HG02970 (cell line): Measurements from ENCODE around the gene MLH1.
"Not testable (repeated sequence)": the region's sequence is repeated elsewhere in the genome, so short reads cannot be mapped to it uniquely, and the experiment has no call there.

ENCODE experiments used
- ATAC-seq: cut with Tn5 transposase; IDR thresholded peaks from one replicate; pipeline ENCODE4 v1.9.1; 2021; ENCODE audit warnings: mild to moderate bottlenecking, moderate library complexity, moderate number of reproducible peaks; ENCODE audit not compliant: unreplicated experiment, low FRiP score

Gene MLH1

DNA sequence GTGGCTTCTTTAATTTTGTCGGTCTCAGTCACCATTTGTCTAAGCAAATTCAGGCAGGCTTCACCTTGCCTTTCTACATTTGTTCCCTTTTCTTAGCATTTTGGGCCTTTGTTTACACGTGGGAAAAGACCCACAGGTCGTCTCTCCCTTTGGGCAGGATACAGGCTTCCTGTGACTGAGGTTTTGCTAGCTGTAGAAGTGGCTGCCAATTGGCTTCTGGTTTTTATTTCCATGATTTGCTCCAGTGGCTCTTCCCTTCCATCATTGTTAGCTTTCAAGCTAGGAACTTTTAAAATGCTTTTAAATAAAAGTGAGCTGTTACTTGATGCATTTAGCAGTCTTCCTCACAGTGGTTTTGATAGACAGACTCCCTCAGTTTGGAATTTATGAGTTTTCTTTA lies 37.3 kb downstream of the MLH1 start:
- ATAC-seq: no peak

DNA sequence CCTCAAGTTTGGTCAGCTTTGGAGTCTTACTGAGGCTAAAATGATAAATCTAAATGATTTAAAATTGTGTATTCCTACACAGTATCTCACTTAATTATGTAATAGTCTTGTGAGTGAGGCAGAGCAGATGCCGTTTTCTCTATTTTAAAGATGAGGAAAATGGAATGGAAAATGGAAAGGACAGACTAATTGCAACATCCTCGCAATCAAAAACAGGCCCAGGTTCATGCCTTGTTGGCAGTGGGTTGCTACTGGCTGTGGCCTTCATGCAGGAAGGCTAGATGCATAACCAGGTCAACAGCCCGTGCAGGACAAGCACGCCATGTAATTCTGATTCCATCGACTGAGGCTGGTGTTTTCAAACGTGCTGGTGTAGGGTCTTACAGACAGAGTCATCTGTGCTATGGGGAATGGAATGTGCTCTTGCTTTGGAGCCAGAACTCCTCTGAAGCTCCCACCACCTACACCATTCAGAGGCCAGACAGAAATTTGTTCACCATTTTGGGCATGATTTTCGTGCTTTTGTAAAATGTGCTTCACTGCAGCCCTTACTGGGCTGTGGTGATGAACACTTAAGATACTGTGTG lies 37.9 kb downstream of the MLH1 start:
- no peak for ATAC-seq

DNA sequence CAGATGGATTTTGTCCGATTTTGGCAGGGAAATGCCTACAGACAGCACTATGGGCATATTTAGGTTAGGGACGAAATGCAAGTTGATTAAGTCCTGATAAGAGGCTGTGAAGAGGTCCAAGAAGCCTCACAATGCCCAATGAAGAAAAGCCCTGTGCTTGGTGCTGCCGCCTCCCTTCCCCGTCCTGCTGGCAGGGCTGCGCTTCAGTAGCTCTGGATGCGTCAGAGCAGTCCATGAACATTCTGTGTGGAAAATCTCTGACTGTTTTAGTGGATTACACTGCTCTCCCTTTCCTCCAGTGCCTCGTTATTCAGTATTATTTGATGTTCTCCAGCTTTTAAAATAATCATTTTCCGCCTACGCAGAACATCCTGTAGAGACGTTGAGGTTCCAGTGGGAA lies 39.6 kb downstream of the MLH1 start:
- ATAC-seq: no peak

DNA sequence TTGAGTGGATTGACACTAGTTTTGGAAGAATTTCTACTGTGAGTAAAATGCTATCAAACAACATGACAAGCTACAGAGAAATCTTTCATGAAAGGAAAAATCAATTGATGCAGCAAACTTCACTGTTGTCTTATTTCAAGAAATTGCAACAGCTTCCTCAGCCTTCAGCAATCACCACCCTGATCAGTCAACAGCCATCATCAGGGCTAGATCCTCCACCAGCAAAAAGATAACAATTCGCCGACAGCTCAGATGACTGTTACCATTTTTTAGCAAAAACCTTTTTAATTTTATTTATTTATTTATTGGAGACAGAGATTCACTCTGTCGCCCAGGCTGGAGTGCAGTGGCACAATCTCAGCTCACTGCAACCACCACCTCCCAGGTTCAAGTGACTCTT lies 44.0 kb downstream of the MLH1 start:
- ATAC-seq: no peak

DNA sequence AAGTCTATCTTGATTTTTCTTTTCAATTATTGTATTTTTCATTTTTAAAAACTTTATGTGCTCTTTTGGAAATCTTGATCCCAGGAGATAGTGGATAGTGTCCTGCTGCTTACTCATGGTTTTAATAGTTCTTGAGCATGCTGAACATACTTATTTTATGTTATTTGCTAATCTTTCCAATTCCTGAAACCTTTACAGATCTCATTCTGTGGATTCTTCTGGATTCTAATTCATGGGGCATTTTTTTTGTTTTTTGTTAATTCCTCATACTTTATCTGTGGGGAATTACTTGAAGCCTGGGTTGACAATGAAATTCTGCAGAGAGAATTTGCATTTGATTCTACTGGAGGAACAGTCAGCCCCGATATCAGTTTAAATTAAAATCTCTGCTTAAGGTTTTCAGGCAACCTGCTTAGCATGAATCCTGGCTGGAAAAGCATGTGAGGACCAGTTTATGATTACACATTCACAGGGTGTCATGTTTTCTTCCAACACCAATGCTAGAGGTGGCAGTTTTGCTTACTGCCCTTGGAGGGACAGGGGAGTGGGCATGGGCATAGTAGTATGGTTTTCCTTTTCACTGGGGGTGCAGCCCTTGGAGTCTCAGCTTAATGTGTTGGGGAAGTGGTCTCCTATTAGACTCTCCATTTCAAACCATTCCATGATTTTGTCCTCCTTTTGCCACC lies 46.0 kb downstream of the MLH1 start:
- no peak for ATAC-seq

DNA sequence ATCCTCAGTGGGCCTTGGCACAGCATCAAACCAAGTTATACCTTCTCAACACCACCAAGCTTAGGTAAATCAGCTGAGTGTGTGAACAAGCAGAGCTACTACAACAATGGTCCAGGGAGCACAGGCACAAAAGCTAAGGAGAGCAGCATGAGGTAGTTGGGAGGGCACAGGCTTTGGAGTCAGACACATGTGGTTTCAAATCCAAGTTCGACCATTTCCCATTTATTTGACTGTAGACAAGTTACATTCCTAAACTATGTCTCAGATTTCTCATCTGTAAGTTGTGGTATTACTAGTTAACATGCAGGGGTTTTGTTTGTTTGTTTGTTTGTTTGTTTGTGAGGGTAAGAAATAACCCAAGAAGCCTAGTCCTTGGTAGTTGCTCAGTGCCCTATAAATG lies 46.9 kb downstream of the MLH1 start:
- no peak for ATAC-seq

DNA sequence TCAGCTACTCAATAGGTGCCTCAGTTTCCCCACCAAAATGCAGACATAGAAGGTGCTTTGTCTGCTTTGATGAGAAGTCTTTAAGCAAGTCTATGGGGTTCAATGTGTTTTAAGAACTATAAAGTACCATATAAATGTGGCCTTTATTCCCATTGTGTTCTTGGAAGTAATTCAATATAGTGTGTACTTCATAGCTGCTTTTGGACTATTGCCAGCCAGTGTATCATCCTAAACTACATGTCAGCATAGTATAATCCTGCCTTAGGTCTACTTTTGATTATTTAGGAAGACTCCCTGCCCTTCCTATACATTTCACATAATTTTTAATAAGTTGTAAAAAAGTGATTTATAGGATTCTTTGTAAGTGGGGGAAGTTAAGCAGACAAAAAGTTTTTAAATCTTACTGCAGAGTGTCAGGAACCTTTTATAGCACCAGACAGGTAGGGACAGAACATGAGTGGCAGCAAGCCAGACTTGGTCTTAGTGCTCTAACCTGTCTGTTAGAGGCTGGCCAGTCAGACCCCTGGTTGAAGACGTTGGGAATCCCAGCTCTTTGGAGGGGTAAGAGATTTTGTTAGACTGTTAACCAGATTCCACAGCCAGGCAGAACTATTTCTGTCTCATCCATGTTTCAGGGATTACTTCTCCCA lies 48.4 kb downstream of the MLH1 start:
- no peak for ATAC-seq

DNA sequence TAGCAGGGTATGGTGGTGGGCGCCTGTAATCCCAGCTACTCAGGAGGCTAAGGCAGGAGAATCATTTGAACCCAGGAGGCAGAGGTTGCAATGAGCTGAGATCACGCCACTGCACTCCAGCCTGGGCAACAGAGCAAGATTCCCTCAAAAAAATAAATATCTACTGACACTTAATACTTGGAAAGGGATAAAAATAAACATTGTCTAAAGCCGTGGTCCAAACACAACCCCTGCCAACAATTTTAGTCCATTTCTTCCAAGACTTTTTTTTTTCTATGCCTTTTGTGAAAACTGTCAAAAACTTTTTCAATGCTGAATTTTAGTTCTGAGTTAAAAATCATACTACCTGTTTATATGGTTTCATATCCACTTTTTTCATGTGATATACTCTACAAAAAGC lies 49.4 kb downstream of the MLH1 start:
- ATAC-seq: not testable (repeated sequence)

DNA sequence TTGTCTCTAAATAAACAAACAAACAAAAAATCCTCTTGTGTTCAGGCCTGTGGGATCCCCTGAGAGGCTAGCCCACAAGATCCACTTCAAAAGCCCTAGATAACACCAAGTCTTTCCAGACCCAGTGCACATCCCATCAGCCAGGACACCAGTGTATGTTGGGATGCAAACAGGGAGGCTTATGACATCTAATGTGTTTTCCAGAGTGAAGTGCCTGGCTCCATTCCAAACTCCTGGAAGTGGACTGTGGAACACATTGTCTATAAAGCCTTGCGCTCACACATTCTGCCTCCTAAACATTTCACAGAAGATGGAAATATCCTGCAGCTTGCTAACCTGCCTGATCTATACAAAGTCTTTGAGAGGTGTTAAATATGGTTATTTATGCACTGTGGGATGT lies 57.0 kb downstream of the MLH1 start:
- ATAC-seq: no peak

DNA sequence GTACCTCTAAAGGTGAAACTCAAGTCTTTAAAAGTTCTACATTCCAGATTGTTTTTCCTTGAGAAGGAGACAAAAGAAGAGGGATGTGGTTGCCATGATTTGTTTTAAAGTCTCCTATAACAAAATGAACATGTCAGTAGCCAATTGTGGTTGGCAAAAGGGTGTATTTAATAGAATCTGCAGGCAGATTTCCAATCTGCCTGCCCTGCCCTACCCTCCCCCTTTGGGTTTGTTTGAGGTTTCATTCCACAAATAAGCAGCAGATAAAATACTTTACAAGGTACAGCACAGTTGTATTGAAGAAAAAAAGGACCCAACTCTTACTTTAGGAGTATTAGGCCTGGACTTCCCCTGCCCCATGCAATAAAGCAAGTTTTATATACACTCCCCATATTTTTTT lies 59.5 kb downstream of the MLH1 start:
- no peak for ATAC-seq

DNA sequence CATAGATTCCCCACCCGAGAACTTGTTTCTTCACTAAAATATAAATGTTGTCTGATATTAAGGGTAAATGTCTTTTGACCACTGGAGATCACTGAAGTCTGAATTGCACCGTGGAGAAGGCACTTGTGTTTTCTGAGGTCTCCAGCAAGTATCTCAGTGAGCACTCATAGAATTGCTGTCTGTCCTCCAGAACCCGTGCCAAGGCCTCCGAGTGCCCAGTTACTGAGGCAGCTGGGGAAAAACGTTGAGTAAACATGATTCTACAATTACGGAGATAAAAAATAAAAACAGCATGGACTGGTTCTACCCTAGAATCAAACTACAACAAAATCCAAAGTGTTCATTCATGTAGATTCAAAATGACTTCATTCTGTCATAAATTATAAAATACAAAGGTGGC lies 60.0 kb downstream of the MLH1 start:
- ATAC-seq: no peak

DNA sequence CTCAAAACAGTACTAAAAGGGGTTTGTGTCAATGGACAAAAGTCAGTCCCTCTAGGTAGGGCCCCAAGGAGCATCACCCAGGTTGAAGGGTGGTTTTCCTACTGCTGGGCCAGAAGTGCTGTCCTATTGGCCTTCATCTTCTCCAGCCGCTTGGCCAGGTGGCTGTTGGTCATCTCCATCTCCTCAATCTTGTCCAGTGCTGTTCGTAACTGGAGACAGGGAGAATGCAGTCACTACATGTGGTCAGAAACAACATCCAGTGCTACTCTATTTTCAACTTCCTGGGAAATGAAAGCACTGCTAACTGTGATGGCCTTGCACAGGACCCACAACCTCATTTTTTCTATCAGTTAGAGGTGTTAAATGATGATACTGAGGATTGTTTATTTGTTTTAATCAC lies 60.4 kb downstream of the MLH1 start:
- ATAC-seq: no peak

DNA sequence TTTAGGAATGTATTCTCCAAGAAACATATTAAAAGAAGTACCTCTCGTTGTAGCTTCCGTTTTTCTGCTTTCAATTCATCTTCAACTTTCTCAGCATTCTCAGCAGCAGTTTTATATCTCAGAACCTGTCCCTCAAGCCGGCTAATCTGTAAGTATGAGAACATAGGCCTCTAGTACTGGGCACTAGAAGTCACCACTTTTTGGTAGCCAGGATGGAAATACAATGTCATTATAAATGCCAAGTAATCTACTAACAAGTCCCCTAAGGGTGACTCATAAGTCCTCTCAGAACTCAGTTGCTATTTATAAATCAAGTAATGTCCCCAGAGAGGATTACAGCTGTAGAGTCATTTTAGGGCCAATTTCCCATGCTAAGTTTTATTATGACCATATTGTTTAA lies 61.1 kb downstream of the MLH1 start:
- ATAC-seq: peak; percentile 62

DNA sequence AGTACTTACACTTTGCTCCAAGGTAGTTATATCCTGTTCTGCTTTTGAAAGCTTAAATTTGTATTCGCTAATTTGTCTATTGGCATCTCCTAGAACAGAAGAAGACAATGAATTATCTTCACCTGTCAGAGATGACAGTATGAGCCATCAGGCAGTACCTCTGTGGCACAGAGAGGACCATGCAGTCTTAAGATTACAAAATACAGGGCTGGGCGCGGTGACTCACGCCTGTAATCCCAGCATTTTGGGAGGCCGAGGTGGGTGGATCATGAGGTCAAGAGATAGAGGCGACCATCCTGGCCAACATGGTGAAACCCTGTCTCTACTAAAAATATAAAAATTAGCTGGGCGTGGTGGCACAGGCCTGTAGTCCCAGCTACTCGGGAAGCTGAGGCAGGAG lies 61.8 kb downstream of the MLH1 start:
- ATAC-seq: not testable (repeated sequence)

DNA sequence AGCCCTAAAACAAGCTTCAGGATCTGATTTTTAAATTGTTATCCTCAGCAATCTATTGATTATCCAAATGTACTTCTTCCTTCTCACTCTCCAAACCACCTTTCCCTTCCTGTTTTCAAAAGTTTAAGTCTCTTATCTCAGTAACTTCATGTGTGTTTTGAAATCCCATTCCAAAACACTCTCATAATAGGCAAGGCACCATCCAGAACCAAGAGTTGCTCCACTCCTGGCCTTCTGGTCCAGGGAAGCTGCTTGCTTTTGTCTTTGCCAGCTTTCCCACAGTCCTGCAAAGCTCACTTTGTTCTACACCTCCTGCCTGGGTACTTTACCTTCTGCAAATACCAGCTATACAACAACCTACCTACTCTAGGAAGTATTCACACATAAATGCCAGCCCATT lies 63.5 kb downstream of the MLH1 start:
- no peak for ATAC-seq

DNA sequence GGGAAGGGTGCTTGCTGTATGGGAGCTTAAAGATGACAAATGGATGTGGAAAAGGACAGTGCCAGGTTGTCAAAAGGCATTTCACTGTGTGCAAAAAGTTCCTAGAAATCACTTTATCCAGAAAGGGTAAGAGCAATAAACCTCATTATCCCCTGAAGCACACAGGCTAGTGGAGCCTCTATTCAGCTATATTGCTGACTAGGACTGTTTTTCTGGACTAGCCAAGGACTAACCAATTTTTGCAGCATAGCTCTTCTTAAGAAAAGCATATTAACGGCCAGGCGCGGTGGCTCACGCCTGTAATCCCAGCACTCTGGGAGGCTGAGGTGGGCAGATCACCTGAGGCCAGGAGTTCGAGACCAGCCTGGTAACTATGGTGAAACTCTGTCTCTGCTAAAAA lies 64.8 kb downstream of the MLH1 start:
- ATAC-seq: no peak

DNA sequence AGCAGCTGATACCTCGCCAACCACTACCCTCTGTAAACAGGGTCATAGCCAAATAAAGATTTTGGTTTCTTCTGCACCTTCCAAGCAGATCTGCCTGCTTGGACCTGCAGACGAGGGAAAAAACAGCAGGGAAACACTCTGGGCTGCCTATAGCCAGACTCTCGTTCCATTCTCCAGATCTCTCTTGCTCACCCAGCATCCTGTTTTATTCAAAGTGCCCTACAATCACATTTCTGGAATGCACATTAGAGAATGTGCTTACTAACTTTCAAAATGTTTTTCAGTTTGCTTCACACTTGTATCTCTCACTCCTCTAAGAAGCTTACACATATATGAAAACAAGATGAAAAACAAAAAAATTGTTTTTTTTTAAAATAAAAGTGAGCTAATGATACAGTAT lies 71.4 kb downstream of the MLH1 start:
- ATAC-seq: no peak

DNA sequence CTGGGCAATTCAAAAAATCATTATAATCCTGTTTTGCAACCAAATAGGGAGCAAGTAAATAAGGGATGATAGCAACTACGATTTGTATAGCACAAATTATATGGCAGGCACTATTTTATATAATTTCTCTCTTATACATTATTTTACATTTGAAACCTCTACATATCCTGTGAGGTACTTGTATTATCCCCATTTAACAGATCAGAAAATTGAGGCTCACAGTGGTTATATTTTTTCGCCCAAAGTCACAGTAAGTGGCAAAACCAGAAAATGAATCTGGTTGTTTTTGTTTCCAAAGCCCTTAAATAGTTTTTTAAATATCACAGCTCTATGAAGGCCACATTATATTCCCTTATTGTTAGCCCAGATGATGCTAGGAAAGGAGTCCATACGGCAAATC lies 74.3 kb downstream of the MLH1 start:
- no peak for ATAC-seq

DNA sequence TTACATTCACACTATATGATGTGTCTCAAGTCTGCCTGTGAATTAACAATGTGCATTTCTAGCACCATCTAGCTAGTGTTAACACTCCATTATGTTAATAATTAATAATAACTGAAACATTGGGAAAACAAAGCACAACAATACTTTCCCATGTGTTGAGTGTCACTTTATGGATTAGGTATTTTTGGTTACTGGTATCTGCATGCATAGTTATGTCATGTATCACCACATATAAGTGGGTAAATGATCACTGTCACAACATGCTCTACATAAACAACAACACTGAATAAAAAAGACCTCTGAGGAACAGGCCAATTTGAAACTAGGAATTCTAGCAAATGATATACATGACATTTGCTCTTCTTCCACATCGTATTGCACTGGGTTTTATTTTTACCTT lies 74.7 kb downstream of the MLH1 start:
- no peak for ATAC-seq

DNA sequence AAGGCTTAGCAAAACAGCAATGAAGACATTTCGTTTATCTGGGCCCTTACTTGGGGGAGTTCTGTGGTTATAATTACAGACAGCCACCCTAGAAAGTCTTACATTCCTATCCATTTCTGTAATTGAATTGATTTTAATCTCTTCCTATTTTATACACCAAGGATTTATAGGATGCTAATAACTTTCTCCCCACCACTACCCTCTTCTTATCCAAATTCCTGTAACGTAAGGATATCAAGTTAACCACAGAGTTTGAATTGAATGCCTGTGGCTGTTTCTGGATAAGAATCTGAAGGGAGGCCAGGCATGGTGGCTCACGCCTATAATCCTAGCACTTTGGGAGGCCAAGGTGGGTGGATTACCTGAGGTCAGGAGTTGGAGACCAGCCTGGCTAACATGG lies 78.6 kb downstream of the MLH1 start:
- ATAC-seq: no peak

DNA sequence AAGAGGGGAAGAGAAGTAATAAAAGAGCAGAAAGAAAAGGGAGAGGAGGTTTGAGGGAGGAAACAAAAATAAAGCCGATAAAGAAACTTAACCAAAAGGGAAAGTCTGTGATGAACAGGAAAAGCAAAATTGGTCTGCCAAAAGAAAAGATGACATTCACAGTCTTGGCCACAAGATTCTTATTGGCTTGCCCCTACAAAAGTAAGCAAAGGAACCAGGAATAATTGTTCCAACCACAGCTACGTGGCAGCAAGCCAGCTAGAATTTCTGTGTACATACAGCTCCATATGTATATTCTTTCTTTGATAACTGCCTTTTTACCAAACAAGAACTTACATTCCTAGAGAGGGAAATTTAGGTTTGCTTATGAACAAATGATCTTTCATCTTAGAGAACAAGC lies 79.6 kb downstream of the MLH1 start:
- ATAC-seq: no peak

DNA sequence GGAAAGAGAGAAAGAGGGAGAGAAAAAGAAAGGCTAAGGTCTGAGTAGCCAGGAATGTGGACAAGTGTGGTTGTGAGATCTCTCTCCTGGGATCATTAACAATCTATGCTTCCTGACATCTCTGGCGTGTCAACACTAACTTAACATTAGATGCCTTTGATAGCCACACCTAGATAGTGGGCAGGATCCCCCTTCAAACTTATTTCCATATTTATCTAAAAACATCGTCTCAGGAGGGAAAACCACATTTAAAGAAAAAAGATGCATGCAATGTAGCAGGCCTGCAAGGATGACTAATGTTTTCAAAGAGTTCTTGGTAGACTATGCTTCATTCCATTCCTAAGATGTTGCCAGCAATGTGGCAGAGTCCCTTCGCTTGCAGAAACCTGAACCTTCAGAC lies 80.9 kb downstream of the MLH1 start:
- no peak for ATAC-seq
